DND-41 (cell line): ENCODE results near the gene RASGRF1.

Source experiments
- ATAC-seq: fragments of 200-7000 bp; cut with Tn5 transposase; 3 replicates; pipeline ENCODE4 v1.9.1; 2021; ENCODE audit warnings: low read depth; ENCODE audit not compliant: insufficient read depth
- DNase-seq: peaks from one replicate; pipeline ENCODE4 v3.0.0-alpha.2; 2020
- H2AFZ ChIP-seq: 2 replicates; pipeline ENCODE4 v1.6.0; 2012; ENCODE audit warnings: low read depth, low read length
- H3K27ac ChIP-seq: 2 replicates; pipeline ENCODE4 v1.5.1; 2012; ENCODE audit warnings: low read length, inconsistent platforms
- H3K27me3 ChIP-seq: fragments of 200-600 bp; sonication (generic); 2 replicates; pipeline ENCODE4 v1.6.0; 2012; ENCODE audit warnings: low read length, mild to moderate bottlenecking, inconsistent platforms; ENCODE audit not compliant: insufficient read depth, poor library complexity
- H3K36me3 ChIP-seq: 2 replicates; pipeline ENCODE4 v1.5.1; 2012; ENCODE audit warnings: low read length, inconsistent platforms; ENCODE audit not compliant: insufficient read depth
- H3K4me1 ChIP-seq: 2 replicates; pipeline ENCODE4 v1.5.1; 2012; ENCODE audit warnings: mild to moderate bottlenecking, low read length; ENCODE audit not compliant: insufficient read depth
- H3K4me2 ChIP-seq: 2 replicates; pipeline ENCODE4 v1.6.0; 2012; ENCODE audit warnings: mild to moderate bottlenecking, moderate library complexity, low read length, inconsistent platforms; ENCODE audit not compliant: insufficient read depth
- H3K4me3 ChIP-seq, 2 experiments: fragments of 200-600 bp in 1 of 2; shearing (Covaris generic) in 1 of 2; 2 replicates each; pipeline ENCODE4 v1.5.1; 2012 to 2016; ENCODE audit warnings: inconsistent platforms in 2 of 2, low read length in 2 of 2, mild to moderate bottlenecking in 2 of 2, low read depth in 1 of 2, moderate library complexity in 1 of 2
- H3K79me2 ChIP-seq: 2 replicates; pipeline ENCODE4 v1.6.0; 2012; ENCODE audit warnings: low read length, inconsistent platforms; ENCODE audit not compliant: insufficient read depth
- H3K9ac ChIP-seq: 2 replicates; pipeline ENCODE4 v1.6.0; 2012; ENCODE audit warnings: low read depth, mild to moderate bottlenecking, inconsistent platforms, low read length, moderate library complexity
- H3K9me3 ChIP-seq: 2 replicates; pipeline ENCODE4 v1.5.1; 2012; ENCODE audit warnings: low read length, moderate library complexity, mild to moderate bottlenecking, inconsistent platforms; ENCODE audit not compliant: insufficient read depth, severe bottlenecking
- H4K20me1 ChIP-seq: 2 replicates; pipeline ENCODE4 v1.6.0; 2012; ENCODE audit warnings: low read length; ENCODE audit not compliant: insufficient read depth
- CTCF ChIP-seq: IDR thresholded peaks from 2 replicates; pipeline ENCODE4 v1.5.1; 2012; ENCODE audit warnings: borderline replicate concordance, low read length, moderate library complexity, mild to moderate bottlenecking; ENCODE audit not compliant: poor library complexity, severe bottlenecking; ENCODE audit errors: extremely low read depth
- EZH2 ChIP-seq: IDR thresholded peaks from 3 replicates; pipeline ENCODE4 v1.6.1; 2012; ENCODE audit warnings: borderline replicate concordance, low read depth, mild to moderate bottlenecking, moderate library complexity, low read length, inconsistent platforms; ENCODE audit not compliant: severe bottlenecking

RASGRF1 gene

GRCh38 chr15:78955355-78955754 lies 135.2 kb downstream of the RASGRF1 start:
- Histone ChIP-seq H3K36me3 (no peaks in the 10 kb centered on the region), H3K4me1 (no peaks in the 10 kb centered on the region), H3K27ac (no peak overlapping the region), H3K27me3 (no peaks in the 10 kb centered on the region), H2AFZ (no peak overlapping the region), H3K79me2 (no peaks in the 10 kb centered on the region), H3K9ac (no peak overlapping the region), H3K4me3 (no peak overlapping the region), H4K20me1 (no peaks in the 10 kb centered on the region), H3K4me2 (no peak overlapping the region), H3K9me3 (no peaks in the 10 kb centered on the region)
- DNase-seq: no peak
- ATAC-seq: no peak
- TF ChIP-seq CTCF (no peak), EZH2 (no peak)

- H3K9me3 ChIP-seq: no peaks in the 10 kb centered on the region
- TF ChIP-seq EZH2: no peak
- TF ChIP-seq CTCF: no peak
- H3K27me3 ChIP-seq: no peaks in the 10 kb centered on the region
- no peaks in the 10 kb centered on the region for H3K4me1 ChIP-seq
- H2AFZ ChIP-seq: no peak overlapping the region
- H3K79me2 ChIP-seq: no peaks in the 10 kb centered on the region
- ATAC-seq (no peak), DNase-seq (no peak)
- no peaks in the 10 kb centered on the region for H4K20me1 ChIP-seq
- no peaks in the 10 kb centered on the region for H3K36me3 ChIP-seq
- no peak overlapping the region for H3K4me2 ChIP-seq
- no peak overlapping the region for H3K4me3 ChIP-seq
- H3K9ac ChIP-seq: no peak overlapping the region
- H3K27ac ChIP-seq: no peak overlapping the region
These were observed 138.7 kb downstream of the RASGRF1 start for GRCh38 chr15:78951841-78952238.

- H3K4me1 ChIP-seq: no peaks in the 10 kb centered on the region
- no peaks in the 10 kb centered on the region for H4K20me1 ChIP-seq
- no peaks in the 10 kb centered on the region for H3K79me2 ChIP-seq
- H3K27ac ChIP-seq: no peak overlapping the region
- ATAC-seq (peak; percentile 49; the same call in 2 of the 3 replicates), DNase-seq (no peak)
- no peak overlapping the region for H3K4me2 ChIP-seq
- TF ChIP-seq CTCF (no peak), EZH2 (no peak)
- no peak overlapping the region for H2AFZ ChIP-seq
- no peaks in the 10 kb centered on the region for H3K9me3 ChIP-seq
- no peaks in the 10 kb centered on the region for H3K27me3 ChIP-seq
- H3K36me3 ChIP-seq: no peaks in the 10 kb centered on the region
- H3K4me3 ChIP-seq: no peak overlapping the region
- H3K9ac ChIP-seq: no peak overlapping the region
These were observed 139.4 kb downstream of the RASGRF1 start for GRCh38 chr15:78950902-78951840.
